ENCODE data around the gene PRDM10.

DNA sequence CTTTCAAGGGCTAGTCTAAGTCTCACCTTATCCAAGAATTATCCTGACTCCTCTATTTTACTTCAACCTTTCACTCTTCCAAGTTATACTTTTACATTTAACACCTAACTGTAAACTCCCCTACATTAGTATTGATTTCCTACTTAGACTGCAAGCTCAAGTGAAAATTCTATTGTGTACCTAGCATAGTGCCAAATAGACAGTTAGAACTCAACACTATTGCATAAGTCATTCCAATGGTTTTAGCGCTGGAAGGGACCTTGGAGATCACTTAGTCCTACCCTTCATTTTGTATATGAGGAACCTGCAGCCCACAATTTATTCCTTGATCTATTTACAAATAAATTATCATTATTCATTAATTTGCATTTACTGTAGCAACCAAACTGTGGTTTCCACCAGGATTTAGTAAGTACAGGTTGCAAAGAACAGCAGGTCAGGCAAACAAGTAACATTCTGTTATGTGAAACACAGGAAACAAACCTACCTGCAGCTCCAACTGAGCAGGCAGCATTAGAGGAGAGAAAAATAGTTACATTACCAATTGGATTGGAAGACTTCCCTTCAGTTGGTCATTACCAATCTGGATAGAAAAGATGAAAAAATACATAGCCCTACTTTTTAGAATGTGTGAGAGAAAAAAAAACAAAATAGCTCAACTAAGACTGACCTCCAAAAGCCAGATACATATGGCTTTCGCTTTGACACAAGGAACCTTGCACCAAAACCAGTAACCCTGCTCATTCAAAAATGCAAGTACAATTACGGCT, 73.5 kb downstream of the PRDM10 start:
- TF ChIP-seq POLR2A (IDR thresholded peaks at IDR 0.05; ENCODE audit: low read depth, low read length) (no peak), POLR2AphosphoS5 (IDR thresholded peaks at IDR 0.05; ENCODE audit: low read depth, low read length) (no peak), TAF1 (IDR thresholded peaks at IDR 0.05; ENCODE audit: low read depth, low read length) (no peak)
